Trophoblast cell (in vitro differentiated cells and primary cell): ENCODE measurements around the gene WDR46.
A peak's percentile ranks its signal among the peaks of the same experiment; 100 is the strongest.
"Not testable (repeated sequence)": the region's sequence is repeated elsewhere in the genome, so short reads cannot be mapped to it uniquely, and the experiment has no call there.

Experiments used
- DNase-seq, 2 donors: peaks; one replicate each; pipeline ENCODE4 v3.0.0-alpha.2; 2016
- H2AFZ ChIP-seq: 2 replicates; pipeline ENCODE4 v1.6.1; 2013; ENCODE audit warnings: low read length, moderate library complexity, mild to moderate bottlenecking; ENCODE audit not compliant: insufficient read depth, poor library complexity
- H2AK5ac ChIP-seq: 2 replicates; pipeline ENCODE4 v1.6.1; 2013; ENCODE audit warnings: mild to moderate bottlenecking, low read length
- H2BK120ac ChIP-seq: 2 replicates; pipeline ENCODE4 v1.6.1; 2013; ENCODE audit warnings: low read length, mild to moderate bottlenecking, moderate library complexity; ENCODE audit not compliant: insufficient read depth, poor library complexity
- H2BK12ac ChIP-seq: 2 replicates; pipeline ENCODE4 v1.6.1; 2013; ENCODE audit warnings: mild to moderate bottlenecking, low read length, moderate library complexity
- H2BK5ac ChIP-seq: 2 replicates; pipeline ENCODE4 v1.6.1; 2013; ENCODE audit warnings: low read length, low read depth, moderate library complexity, mild to moderate bottlenecking; ENCODE audit not compliant: poor library complexity
- H3K14ac ChIP-seq: 2 replicates; pipeline ENCODE4 v1.6.1; 2013; ENCODE audit warnings: mild to moderate bottlenecking, low read length
- H3K18ac ChIP-seq: 2 replicates; pipeline ENCODE4 v1.6.1; 2013; ENCODE audit warnings: mild to moderate bottlenecking, low read length
- H3K23ac ChIP-seq: 2 replicates; pipeline ENCODE4 v1.6.1; 2013; ENCODE audit warnings: low read length
- H3K27ac ChIP-seq: 2 replicates; pipeline ENCODE4 v1.5.1; 2013; ENCODE audit warnings: low read depth, mild to moderate bottlenecking, inconsistent platforms, low read length, moderate library complexity
- H3K27me3 ChIP-seq: 2 replicates; pipeline ENCODE4 v1.6.1; 2013; ENCODE audit warnings: inconsistent platforms, mild to moderate bottlenecking, low read length, moderate library complexity; ENCODE audit not compliant: insufficient read depth
- H3K36me3 ChIP-seq, 2 experiments: 1 replicate in 1 of 2; 2 replicates in 1 of 2; pipeline ENCODE4 v1.6.1; 2013; ENCODE audit warnings: low read length in 2 of 2, mild to moderate bottlenecking in 2 of 2, moderate library complexity in 1 of 2; ENCODE audit not compliant: insufficient read depth in 2 of 2, control insufficient read depth in 1 of 2
- H3K4ac ChIP-seq: 2 replicates; pipeline ENCODE4 v1.6.1; 2013; ENCODE audit warnings: low read depth, mild to moderate bottlenecking, low read length, moderate library complexity
- H3K4me1 ChIP-seq, 2 experiments: 1 replicate in 1 of 2; 2 replicates in 1 of 2; pipeline ENCODE4 v1.6.1; 2013; ENCODE audit warnings: low read length in 2 of 2, mild to moderate bottlenecking in 2 of 2, moderate library complexity in 1 of 2; ENCODE audit not compliant: insufficient read depth in 2 of 2, control insufficient read depth in 1 of 2
- H3K4me2 ChIP-seq: 2 replicates; pipeline ENCODE4 v1.6.1; 2013; ENCODE audit warnings: inconsistent platforms, mild to moderate bottlenecking, low read length, moderate library complexity
- H3K4me3 ChIP-seq: 2 replicates; pipeline ENCODE4 v1.5.1; 2013; ENCODE audit warnings: mild to moderate bottlenecking, low read depth, low read length, inconsistent platforms
- H3K79me1 ChIP-seq: one replicate; pipeline ENCODE4 v1.6.1; 2013; ENCODE audit warnings: low read length
- H3K79me2 ChIP-seq: 2 replicates; pipeline ENCODE4 v1.6.1; 2013; ENCODE audit warnings: low read length, mild to moderate bottlenecking; ENCODE audit not compliant: control insufficient read depth, insufficient read depth, poor library complexity
- H3K9ac ChIP-seq: 2 replicates; pipeline ENCODE4 v1.6.1; 2013; ENCODE audit warnings: mild to moderate bottlenecking, low read length
- H3K9me3 ChIP-seq: 2 replicates; pipeline ENCODE4 v1.6.1; 2013; ENCODE audit warnings: low read depth, mild to moderate bottlenecking, control low read depth, inconsistent platforms, low read length; ENCODE audit not compliant: insufficient read depth
- H4K12ac ChIP-seq: 2 replicates; pipeline ENCODE4 v1.6.1; 2013; ENCODE audit warnings: low read depth, mild to moderate bottlenecking, low read length, moderate library complexity
- H4K8ac ChIP-seq: 2 replicates; pipeline ENCODE4 v1.6.1; 2013; ENCODE audit warnings: low read depth, mild to moderate bottlenecking, low read length, moderate library complexity
- H4K91ac ChIP-seq: one replicate; pipeline ENCODE4 v1.6.1; 2013; ENCODE audit warnings: low read depth, mild to moderate bottlenecking, low read length, moderate library complexity
- WGBS: extraction: QIAGEN DNeasy Blood & Tissue Kit; methylation state at CpG from one replicate; pipeline ENCODE4 v1.1.7; 2013; ENCODE audit warnings: missing lambda C conversion rate; ENCODE audit not compliant: insufficient read length, insufficient coverage; ENCODE audit errors: extremely low coverage; 5-methylcytosine and 5-hydroxymethylcytosine counted together

Gene WDR46

DNA sequence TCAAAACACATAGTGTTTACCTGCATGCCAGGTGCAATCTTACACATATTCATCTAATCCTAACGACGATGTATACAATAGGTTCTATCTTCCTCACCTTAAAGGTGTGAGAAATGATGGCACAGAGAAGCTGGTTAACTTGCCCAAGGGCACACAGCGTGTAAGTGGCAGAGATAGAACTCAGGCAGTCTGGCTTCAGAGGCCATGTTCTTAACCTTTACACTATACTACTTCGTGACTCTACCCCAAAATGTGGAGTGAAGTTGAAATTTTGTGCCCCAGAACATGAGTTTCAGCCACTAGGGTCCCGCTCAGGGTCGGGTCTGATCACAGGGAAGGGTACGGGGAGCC, 17.9 kb downstream of the WDR46 start:
- Histone ChIP-seq H3K18ac (peak overlapping the region; percentile 40), H3K4me3 (peak overlapping the region; percentile 89), H3K9me3 (no peaks in the 10 kb centered on the region), H3K79me2 (peaks cover 10% of the 10 kb centered on the region), H2AK5ac (no peak overlapping the region), H4K8ac (peak overlapping the region; percentile 97), H3K79me1 (peaks cover 11% of the 10 kb centered on the region), H4K12ac (peak overlapping the region; percentile 88), H3K4ac (peak overlapping the region; percentile 57), H2BK120ac (peak overlapping the region; percentile 59), H3K9ac (peak overlapping the region; percentile 96), H3K23ac (no peak overlapping the region), H3K14ac (peak overlapping the region; percentile 87), H2BK5ac (peak overlapping the region; percentile 85), H3K27ac (peak overlapping the region; percentile 80), H3K4me2 (peak overlapping the region; percentile 83), H4K91ac (peak overlapping the region; percentile 89), H2AFZ (peak overlapping the region; percentile 91), H2BK12ac (no peak overlapping the region), H3K36me3 (peaks cover 40 to 50% of the 10 kb centered on the region in 2 experiments), H3K27me3 (no peaks in the 10 kb centered on the region), H3K4me1 (peaks cover 1 to 3% of the 10 kb centered on the region in 2 experiments)
- DNase-seq: no peak
- no CpG with 5 or more reads among the region's 7 CpGs for WGBS

DNA sequence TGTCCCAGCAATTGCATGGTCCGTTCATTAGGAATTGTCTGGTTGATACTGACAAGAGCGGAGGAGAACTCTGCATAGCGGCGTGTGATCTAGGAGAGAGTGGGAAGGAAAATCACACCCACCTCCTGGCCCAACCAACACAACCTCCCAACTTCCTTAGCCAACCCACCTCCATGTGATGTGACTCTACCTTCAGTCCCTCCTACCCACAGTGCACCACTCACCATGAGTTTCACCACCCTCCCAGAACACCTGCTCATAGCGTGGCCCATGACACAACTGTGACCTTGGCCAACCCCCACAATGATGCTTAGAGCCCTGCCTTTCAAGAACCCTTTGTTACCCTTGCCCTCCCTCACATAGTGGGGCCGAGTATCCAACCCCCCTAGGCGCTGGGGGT, 25.0 kb downstream of the WDR46 start:
- Histone ChIP-seq H4K12ac (no peak overlapping the region), H3K4me2 (no peak overlapping the region), H3K14ac (no peak overlapping the region), H3K27ac (no peak overlapping the region), H3K4me1 (no peaks in the 10 kb centered on the region), H4K8ac (no peak overlapping the region), H3K18ac (no peak overlapping the region), H3K4me3 (no peak overlapping the region), H4K91ac (no peak overlapping the region), H3K9ac (no peak overlapping the region), H2BK120ac (no peak overlapping the region), H3K4ac (no peak overlapping the region), H3K79me1 (no peaks in the 10 kb centered on the region), H3K79me2 (no peaks in the 10 kb centered on the region), H2BK12ac (no peak overlapping the region), H3K23ac (no peak overlapping the region), H2AFZ (no peak overlapping the region), H3K27me3 (no peaks in the 10 kb centered on the region), H3K9me3 (no peaks in the 10 kb centered on the region), H2BK5ac (no peak overlapping the region), H3K36me3 (peaks cover 50 to 51% of the 10 kb centered on the region in 2 experiments), H2AK5ac (no peak overlapping the region)
- DNase-seq: no peak
- WGBS: no CpG with 5 or more reads among the region's 7 CpGs

DNA sequence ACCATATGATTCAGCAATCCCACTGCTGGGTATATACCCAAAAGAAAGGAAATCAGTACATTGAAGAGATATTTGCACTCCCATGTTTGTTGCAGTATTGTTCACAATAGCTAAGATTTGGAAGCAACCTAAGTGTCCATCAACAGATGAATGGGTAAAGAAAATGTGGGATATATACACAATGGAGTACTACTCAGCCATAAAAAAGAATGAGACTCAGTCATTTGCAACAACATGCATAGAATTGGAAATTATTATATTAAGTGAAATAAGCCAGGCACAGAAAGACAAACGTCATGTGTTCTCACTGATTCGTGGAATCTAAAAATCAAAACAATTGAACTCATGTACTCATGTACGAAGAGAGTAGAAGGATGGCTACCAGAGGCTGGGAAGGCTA, 26.5 kb downstream of the WDR46 start:
- H3K4ac ChIP-seq, H4K12ac ChIP-seq, H3K4me2 ChIP-seq, H3K18ac ChIP-seq, H3K23ac ChIP-seq, H3K27me3 ChIP-seq, H4K8ac ChIP-seq, H3K9me3 ChIP-seq, DNase-seq, H3K14ac ChIP-seq, H2BK120ac ChIP-seq, H3K9ac ChIP-seq, H2BK12ac ChIP-seq, H2AK5ac ChIP-seq, H3K79me1 ChIP-seq, H3K4me1 ChIP-seq, H2AFZ ChIP-seq, H3K4me3 ChIP-seq, H4K91ac ChIP-seq, H2BK5ac ChIP-seq, H3K27ac ChIP-seq, H3K79me2 ChIP-seq: not testable (repeated sequence)
- peaks cover 43 to 47% of the 10 kb centered on the region in 2 experiments for H3K36me3 ChIP-seq
- no CpG with 5 or more reads among the region's 3 CpGs for WGBS

DNA sequence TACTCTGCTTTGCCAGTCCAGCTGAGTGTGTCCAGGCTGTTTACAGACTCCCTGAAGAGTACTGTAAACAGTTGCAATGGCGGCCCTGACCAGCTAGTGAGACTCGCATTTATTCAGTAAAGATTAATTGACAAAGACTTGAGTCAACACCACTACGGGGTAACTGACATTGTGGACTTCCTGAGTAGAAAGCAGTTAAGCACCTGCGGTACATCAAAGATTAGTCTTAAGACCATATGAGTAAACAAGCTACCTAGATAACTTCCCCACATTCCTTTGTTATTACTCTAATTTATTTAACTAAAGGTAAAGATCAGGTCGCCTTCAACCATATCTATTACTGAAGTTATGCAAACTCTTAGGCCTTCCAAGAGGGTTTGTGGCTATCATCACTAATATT, 30.0 kb downstream of the WDR46 start:
- H2AK5ac ChIP-seq: no peak overlapping the region
- H4K12ac ChIP-seq: peak overlapping the region; percentile 30
- H3K4me3 ChIP-seq: no peak overlapping the region
- no peak overlapping the region for H3K4me2 ChIP-seq
- H2BK12ac ChIP-seq: no peak overlapping the region
- H3K4me1 ChIP-seq: no peaks in the 10 kb centered on the region
- H3K4ac ChIP-seq: no peak overlapping the region
- no peaks in the 10 kb centered on the region for H3K9me3 ChIP-seq
- H3K9ac ChIP-seq: no peak overlapping the region
- no peak overlapping the region for H4K91ac ChIP-seq
- no peak overlapping the region for H4K8ac ChIP-seq
- H3K27me3 ChIP-seq: no peaks in the 10 kb centered on the region
- H2BK120ac ChIP-seq: no peak overlapping the region
- H2BK5ac ChIP-seq: no peak overlapping the region
- no peak overlapping the region for H3K27ac ChIP-seq
- H3K79me2 ChIP-seq: no peaks in the 10 kb centered on the region
- no peak overlapping the region for H2AFZ ChIP-seq
- H3K14ac ChIP-seq: no peak overlapping the region
- DNase-seq: no peak
- no peaks in the 10 kb centered on the region for H3K79me1 ChIP-seq
- no peak overlapping the region for H3K18ac ChIP-seq
- no CpG with 5 or more reads among the region's 5 CpGs for WGBS
- H3K36me3 ChIP-seq: peaks cover 17 to 24% of the 10 kb centered on the region in 2 experiments
- H3K23ac ChIP-seq: no peak overlapping the region
